ENCODE measurements around the gene CDH23.
"Not testable (repeated sequence)": the region's sequence is repeated elsewhere in the genome, so short reads cannot be mapped to it uniquely, and the experiment has no call there.

CDH23 gene

GRCh38 chr10:71850743-71851464 lies 454.2 kb downstream of the CDH23 start, which contains the start of gene PSAP:
Gene PSAP (minus strand): TSS chr10:71851251. CDS start chr10:71851221, 30 bp downstream.
- TF ChIP-seq CTCF (conservative IDR thresholded peaks at IDR 0.05; ENCODE audit: low read depth, low read length): no peak

GRCh38 chr10:71851465-71852095 lies 454.9 kb downstream of the CDH23 start:
- not testable (repeated sequence) for DNase-seq (ENCODE audit: low read depth)
- peak overlapping the region; percentile 33 for H3K4me3 ChIP-seq (ENCODE audit: low read depth, low read length)

More at GRCh38 chr10:71850743-71851464, 454.2 kb downstream of the CDH23 start, which contains the start of gene PSAP:
- DNase-seq (ENCODE audit: low read depth): peak; percentile 98
- H3K4me3 ChIP-seq (ENCODE audit: low read depth, low read length): peak within 1 kb of the TSS; percentile 100

GRCh38 chr10:71852355-71852937 lies 455.7 kb downstream of the CDH23 start:
- no peak overlapping the region for H3K4me3 ChIP-seq (ENCODE audit: low read depth, low read length)
- TF ChIP-seq CTCF (conservative IDR thresholded peaks at IDR 0.05; ENCODE audit: low read depth, low read length): no peak

GRCh38 chr10:71854031-71854430 lies 457.3 kb downstream of the CDH23 start:
- no peak for TF ChIP-seq CTCF (conservative IDR thresholded peaks at IDR 0.05; ENCODE audit: low read depth, low read length)
- peak; percentile 57 for DNase-seq (ENCODE audit: low read depth)
- H3K4me3 ChIP-seq (ENCODE audit: low read depth, low read length): no peak overlapping the region

More at GRCh38 chr10:71852355-71852937, 455.7 kb downstream of the CDH23 start:
- no peak for DNase-seq (ENCODE audit: low read depth)

GRCh38 chr10:71856619-71857018 lies 459.9 kb downstream of the CDH23 start:
- H3K4me3 ChIP-seq (ENCODE audit: low read depth, low read length): no peak overlapping the region
- no peak for TF ChIP-seq CTCF (conservative IDR thresholded peaks at IDR 0.05; ENCODE audit: low read depth, low read length)
- no peak for DNase-seq (ENCODE audit: low read depth)

- no peak overlapping the region for H3K4me3 ChIP-seq (ENCODE audit: low read depth, low read length)
- DNase-seq (ENCODE audit: low read depth): no peak
- no peak for TF ChIP-seq CTCF (conservative IDR thresholded peaks at IDR 0.05; ENCODE audit: low read depth, low read length)
Observed at GRCh38 chr10:71857934-71858890, 461.5 kb downstream of the CDH23 start.

Data from choroid plexus epithelial cell (primary cell).